ENCODE measurements around the gene SLC30A5.
"Not testable (repeated sequence)": the region's sequence is repeated elsewhere in the genome, so short reads cannot be mapped to it uniquely, and the experiment has no call there.

SLC30A5 gene

DNA sequence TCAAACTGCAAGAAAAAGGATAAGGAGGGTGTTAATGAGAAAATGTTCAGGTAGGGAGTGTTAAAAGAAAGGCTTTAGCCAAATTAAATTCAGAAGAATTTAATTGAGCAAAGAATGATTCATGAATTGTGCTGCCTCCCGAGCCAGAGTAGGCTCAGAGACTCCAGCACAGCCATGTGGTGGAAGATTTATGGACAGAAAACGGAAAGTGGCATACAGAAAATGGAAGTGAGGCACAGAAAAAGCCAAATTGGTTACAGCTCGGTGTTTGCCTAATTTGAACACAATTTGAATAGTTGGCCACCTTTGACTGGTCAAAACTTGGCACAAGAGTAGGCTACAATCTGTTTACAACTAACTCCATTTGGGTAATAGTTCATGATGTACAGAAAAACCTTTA, 9.6 kb upstream of the SLC30A5 start:
- no peak overlapping the region for H3K4me3 ChIP-seq
- H3K27ac ChIP-seq = no peak overlapping the region
- TF ChIP-seq, protein P1, sequence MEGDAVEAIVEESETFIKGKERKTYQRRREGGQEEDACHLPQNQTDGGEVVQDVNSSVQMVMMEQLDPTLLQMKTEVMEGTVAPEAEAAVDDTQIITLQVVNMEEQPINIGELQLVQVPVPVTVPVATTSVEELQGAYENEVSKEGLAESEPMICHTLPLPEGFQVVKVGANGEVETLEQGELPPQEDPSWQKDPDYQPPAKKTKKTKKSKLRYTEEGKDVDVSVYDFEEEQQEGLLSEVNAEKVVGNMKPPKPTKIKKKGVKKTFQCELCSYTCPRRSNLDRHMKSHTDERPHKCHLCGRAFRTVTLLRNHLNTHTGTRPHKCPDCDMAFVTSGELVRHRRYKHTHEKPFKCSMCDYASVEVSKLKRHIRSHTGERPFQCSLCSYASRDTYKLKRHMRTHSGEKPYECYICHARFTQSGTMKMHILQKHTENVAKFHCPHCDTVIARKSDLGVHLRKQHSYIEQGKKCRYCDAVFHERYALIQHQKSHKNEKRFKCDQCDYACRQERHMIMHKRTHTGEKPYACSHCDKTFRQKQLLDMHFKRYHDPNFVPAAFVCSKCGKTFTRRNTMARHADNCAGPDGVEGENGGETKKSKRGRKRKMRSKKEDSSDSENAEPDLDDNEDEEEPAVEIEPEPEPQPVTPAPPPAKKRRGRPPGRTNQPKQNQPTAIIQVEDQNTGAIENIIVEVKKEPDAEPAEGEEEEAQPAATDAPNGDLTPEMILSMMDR (IDR thresholded peaks at IDR 0.05) = no peak
- no peak for DNase-seq (ENCODE audit: low spot score)

DNA sequence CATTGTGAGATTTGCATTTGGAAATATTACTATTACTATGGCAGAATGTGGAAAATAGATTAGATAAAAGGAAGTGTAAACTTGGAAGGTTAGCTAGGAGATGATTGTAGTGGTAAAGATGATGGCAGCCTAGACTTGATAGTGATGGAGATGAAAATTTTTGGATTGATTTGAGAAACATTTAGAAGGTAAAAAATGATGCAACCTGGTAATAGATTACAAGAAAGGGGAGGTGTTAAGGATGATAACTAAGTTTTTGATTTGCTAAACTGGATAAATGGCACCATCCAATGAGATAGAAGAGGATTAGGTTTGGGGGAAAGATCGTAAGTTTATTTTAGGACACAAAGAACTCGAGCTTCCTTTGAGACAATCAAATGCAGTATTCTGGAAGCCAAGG, 8.9 kb upstream of the SLC30A5 start:
- Histone ChIP-seq H3K27ac (no peak overlapping the region), H3K4me3 (no peak overlapping the region)
- no peak for DNase-seq (ENCODE audit: low spot score)
- TF ChIP-seq, protein P1 (IDR thresholded peaks at IDR 0.05) = no peak

DNA sequence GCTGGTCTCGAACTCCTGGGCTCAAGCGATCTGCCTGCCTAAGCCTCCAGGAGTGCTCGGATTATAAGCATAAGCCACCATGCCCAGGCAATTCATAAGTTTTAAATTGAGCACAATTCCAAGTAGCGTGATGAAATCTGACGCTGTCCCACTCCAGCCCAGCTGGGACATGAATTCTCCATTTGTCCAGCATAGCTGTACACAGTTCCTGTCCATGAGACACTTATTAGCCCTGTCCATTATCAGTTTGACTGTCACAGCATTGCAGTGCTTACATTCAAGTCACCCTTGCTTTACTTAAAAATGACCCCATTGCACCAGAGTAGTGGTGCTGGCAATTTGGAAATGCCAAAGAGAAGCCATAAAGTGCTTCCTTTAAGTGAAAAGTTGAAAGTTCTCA, 7.6 kb upstream of the SLC30A5 start:
- Histone ChIP-seq H3K27ac (no peak overlapping the region), H3K4me3 (no peak overlapping the region)
- TF ChIP-seq, protein P1 (IDR thresholded peaks at IDR 0.05) = no peak
- DNase-seq (ENCODE audit: low spot score) = no peak

DNA sequence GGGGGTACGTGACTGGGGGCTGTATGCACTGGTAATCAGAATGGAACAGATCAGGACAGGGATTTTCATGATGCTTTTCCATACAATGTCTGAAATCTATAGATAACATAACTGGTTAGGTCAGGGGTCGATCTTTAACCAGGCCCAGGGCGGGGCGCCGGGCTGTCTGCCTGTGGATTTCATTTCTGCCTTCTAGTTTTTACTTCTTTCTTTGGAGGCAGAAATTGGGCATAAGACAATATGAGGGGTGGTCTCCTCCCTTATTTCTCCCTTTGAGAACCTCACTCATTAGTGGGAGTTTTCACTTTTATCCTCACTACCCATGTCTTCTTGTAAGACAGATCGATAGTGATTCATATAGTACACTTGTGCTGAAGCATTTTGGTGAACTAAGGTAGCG, 5.8 kb upstream of the SLC30A5 start:
- not testable (repeated sequence) for H3K27ac ChIP-seq; DNase-seq (ENCODE audit: low spot score); H3K4me3 ChIP-seq

DNA sequence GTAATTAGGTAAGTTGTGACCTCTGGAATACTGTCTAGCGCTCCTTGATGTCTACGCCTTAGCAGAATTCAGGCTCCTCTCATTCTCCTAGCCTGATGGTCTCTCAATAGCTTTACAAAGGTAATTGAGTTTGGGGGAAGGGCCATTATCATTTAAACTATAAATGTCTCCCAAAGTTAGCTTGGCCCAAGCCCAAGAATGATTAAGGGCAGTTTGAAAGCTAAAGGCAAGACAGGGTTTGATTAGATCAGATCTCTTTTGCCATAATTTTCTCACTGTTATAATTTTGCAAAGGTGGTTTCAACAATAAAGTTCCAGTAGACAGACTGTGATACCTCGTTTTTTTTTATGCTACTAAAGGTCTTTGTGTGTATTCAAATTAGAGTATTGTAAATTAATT, 3.7 kb upstream of the SLC30A5 start:
- DNase-seq (ENCODE audit: low spot score) = no peak
- Histone ChIP-seq H3K4me3 (no peak overlapping the region), H3K27ac (no peak overlapping the region)
- TF ChIP-seq, protein P1 (IDR thresholded peaks at IDR 0.05) = no peak

DNA sequence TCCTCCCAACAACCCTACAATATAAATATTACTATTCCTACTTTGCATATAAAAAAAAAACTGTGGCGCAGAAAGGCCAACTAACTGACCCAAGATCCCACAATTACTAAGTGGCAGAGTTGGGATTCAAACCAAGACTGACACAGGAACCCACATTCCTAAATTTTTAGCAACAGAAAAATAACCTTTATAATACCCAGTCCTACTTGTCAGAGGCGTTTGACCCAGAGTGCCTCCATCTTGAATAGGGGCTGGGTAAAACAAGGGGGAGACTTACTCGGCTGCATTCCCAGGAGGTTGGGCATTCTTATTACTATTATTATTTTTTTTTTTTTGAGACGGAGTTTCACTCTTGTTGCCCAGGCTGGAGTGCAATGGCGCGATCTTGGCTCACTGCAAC, 2.0 kb upstream of the SLC30A5 start:
- TF ChIP-seq, protein P1 (IDR thresholded peaks at IDR 0.05) = no peak
- Histone ChIP-seq H3K27ac (no peak overlapping the region), H3K4me3 (no peak overlapping the region)
- DNase-seq (ENCODE audit: low spot score) = no peak

DNA sequence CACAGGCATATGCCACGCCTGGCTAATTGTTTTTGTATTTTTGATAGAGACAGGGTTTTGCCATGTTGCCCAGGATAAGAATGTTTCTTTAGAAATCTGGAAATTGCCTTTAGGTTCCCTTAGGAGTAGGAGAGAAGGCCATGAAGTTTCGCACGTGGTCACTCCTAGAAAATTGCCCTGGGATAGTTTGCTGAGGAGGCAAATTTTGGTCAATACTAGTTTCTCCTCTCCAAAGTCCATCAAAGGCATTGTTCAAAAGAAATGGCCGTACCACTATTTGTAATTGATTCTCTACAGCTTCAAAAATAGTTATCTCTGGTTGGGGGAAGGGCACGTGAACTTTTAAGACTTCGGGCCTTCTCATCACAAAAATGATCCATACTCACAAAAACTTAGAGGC, 845 bp upstream of the SLC30A5 start:
- H3K4me3 ChIP-seq = no peak overlapping the region
- DNase-seq (ENCODE audit: low spot score) = no peak
- H3K27ac ChIP-seq = no peak overlapping the region
- TF ChIP-seq, protein P1 (IDR thresholded peaks at IDR 0.05) = no peak

DNA sequence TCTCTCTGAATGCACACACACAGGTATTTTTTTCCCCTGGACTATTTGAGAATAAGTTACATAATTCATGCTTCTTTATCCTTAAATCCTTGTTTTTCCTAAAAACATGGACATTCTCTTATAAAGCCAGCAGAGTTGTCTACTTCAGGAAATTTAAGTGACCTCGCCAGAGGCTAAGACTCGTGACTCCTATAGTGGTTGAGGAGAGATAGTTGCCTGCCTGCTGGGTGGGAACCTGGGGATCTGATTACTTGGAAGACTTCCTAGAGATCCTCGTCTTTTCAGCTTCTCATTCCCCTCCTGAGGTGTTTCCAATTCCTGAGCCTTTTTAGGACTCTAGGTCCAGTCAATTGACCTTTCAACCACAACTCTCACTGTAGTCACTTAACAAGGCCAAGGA, 5.5 kb downstream of the SLC30A5 start:
- no peak for DNase-seq (ENCODE audit: low spot score)
- Histone ChIP-seq H3K27ac (no peak overlapping the region), H3K4me3 (no peak overlapping the region)
- TF ChIP-seq, protein P1 (IDR thresholded peaks at IDR 0.05) = no peak
